ENCODE results near the gene LEUTX. TPM values are rescaled to one million over a fixed set of nuclear protein-coding genes. Genes with fewer than 3 reads are reported as not detected.

The LEUTX gene
- polyA plus RNA-seq, 3 donors, result not detected

Other genes with a start within 250 kb of the LEUTX start
- gene EID2B, start 246.0 kb upstream of the LEUTX start, polyA plus RNA-seq (ENCODE audit: insufficient read length in 3 of 3), result 1 to 10 TPM; 3.3 to 4.2 (median 4.0) TPM
- 10 to 100 TPM; 23.2 to 24.3 (median 24.3) TPM for gene EID2, start 238.7 kb upstream of the LEUTX start, polyA plus RNA-seq (ENCODE audit: insufficient read length in 3 of 3)
- not detected for gene LGALS13, start 176.3 kb upstream of the LEUTX start, polyA plus RNA-seq (ENCODE audit: insufficient read length in 3 of 3)
- not detected for gene LGALS16, start 122.9 kb upstream of the LEUTX start, polyA plus RNA-seq (ENCODE audit: insufficient read length in 3 of 3)
- gene LGALS14, start 74.4 kb upstream of the LEUTX start, polyA plus RNA-seq (ENCODE audit: insufficient read length in 3 of 3), result not detected
- 1 to 10 TPM in 2 of 3 donors, under 1 TPM in 1; 0.97 to 5.5 (median 2.3) TPM for gene CLC, start 40.8 kb upstream of the LEUTX start, polyA plus RNA-seq (ENCODE audit: insufficient read length in 3 of 3)
- 10 to 100 TPM; 28.2 to 34.5 (median 32.1) TPM for gene DYRK1B, start 55.3 kb downstream of the LEUTX start, polyA plus RNA-seq (ENCODE audit: insufficient read length in 3 of 3)
- 100 to 1,000 TPM; 345 to 389 (median 381) TPM for gene FBL, start 67.5 kb downstream of the LEUTX start, polyA plus RNA-seq (ENCODE audit: insufficient read length in 3 of 3)
- gene FCGBP, start 155.8 kb downstream of the LEUTX start, polyA plus RNA-seq (ENCODE audit: insufficient read length in 3 of 3), result 1 to 10 TPM; 5.4 to 9.4 (median 9.2) TPM
- gene PSMC4, start 192.3 kb downstream of the LEUTX start, polyA plus RNA-seq (ENCODE audit: insufficient read length in 3 of 3), result 10 to 100 TPM; 81.1 to 93.7 (median 86.7) TPM
- 1 to 10 TPM; 4.9 to 6.2 (median 6.1) TPM for gene ZNF546, start 218.2 kb downstream of the LEUTX start, polyA plus RNA-seq (ENCODE audit: insufficient read length in 3 of 3)